NAMALWA (cell line): ENCODE measurements around the gene CTSE.
"Not testable (repeated sequence)": the region's sequence is repeated elsewhere in the genome, so short reads cannot be mapped to it uniquely, and the experiment has no call there.

Experiments
- DNase-seq: peaks from one replicate; pipeline ENCODE4 v3.0.0-alpha.2; 2015; ENCODE audit warnings: low spot score

CTSE gene

GRCh38 chr1:206014601-206015000 is 9.1 kb downstream of the CTSE start:
- no peak for DNase-seq

GRCh38 chr1:206013026-206013795 is 10.5 kb downstream of the CTSE start:
- DNase-seq: no peak

- peak; percentile 86 for DNase-seq
These were observed 11.4 kb downstream of the CTSE start for GRCh38 chr1:206012086-206012859.

- no peak for DNase-seq
These were observed 12.6 kb downstream of the CTSE start for GRCh38 chr1:206011057-206011456.

GRCh38 chr1:206010060-206010459 is 13.6 kb downstream of the CTSE start:
- DNase-seq: no peak

GRCh38 chr1:206006946-206007345 is 16.7 kb downstream of the CTSE start:
- no peak for DNase-seq

- no peak for DNase-seq
These were observed 17.9 kb downstream of the CTSE start for GRCh38 chr1:206005778-206006180.

- no peak for DNase-seq
These were observed 18.5 kb downstream of the CTSE start for GRCh38 chr1:206005234-206005633.

GRCh38 chr1:206004826-206005225 is 18.9 kb downstream of the CTSE start:
- DNase-seq: no peak

GRCh38 chr1:206003854-206004800 is 19.6 kb downstream of the CTSE start:
- no peak for DNase-seq

GRCh38 chr1:206002871-206003801 is 20.6 kb downstream of the CTSE start, which contains the start of gene RAB7B:
RAB7B (minus strand) TSS chr1:206003395; CDS start chr1:205994135, 9,260 bp downstream.
- peak; percentile 13 for DNase-seq

GRCh38 chr1:206002160-206002559 is 21.5 kb downstream of the CTSE start:
- no peak for DNase-seq

- no peak for DNase-seq
These were observed 22.2 kb downstream of the CTSE start for GRCh38 chr1:206001476-206001888.

GRCh38 chr1:206000641-206001339 is 22.9 kb downstream of the CTSE start:
- no peak for DNase-seq

- no peak for DNase-seq
These were observed 25.0 kb downstream of the CTSE start for GRCh38 chr1:205998457-205999241.

- not testable (repeated sequence) for DNase-seq
These were observed 27.1 kb downstream of the CTSE start for GRCh38 chr1:205996641-205997040.

- DNase-seq: no peak
These were observed 29.3 kb downstream of the CTSE start for GRCh38 chr1:205994346-205994745.

- no peak for DNase-seq
These were observed 30.6 kb downstream of the CTSE start for GRCh38 chr1:205993068-205993467.

- DNase-seq: no peak
These were observed 31.3 kb downstream of the CTSE start for GRCh38 chr1:205992218-205992882.
